Hepatocyte (in vitro differentiated cells): ENCODE results near the gene CORO1C.

Source experiments
- CTCF ChIP-seq: fragments of 200-600 bp; sonication (generic); IDR thresholded peaks from 2 replicates; pipeline ENCODE4 v1.5.1; 2016; ENCODE audit warnings: antibody characterized with exemption, mild to moderate bottlenecking; ENCODE audit not compliant: poor library complexity
- EZH2 ChIP-seq: fragments of 200-600 bp; sonication (generic); IDR thresholded peaks from 2 replicates; pipeline ENCODE4 v1.6.1; 2016; ENCODE audit warnings: antibody characterized with exemption, mild to moderate bottlenecking, borderline replicate concordance
- EZH2phosphoT487 ChIP-seq: fragments of 200-600 bp; sonication (generic); IDR thresholded peaks from one replicate; pipeline ENCODE4 v1.6.1; 2018; ENCODE audit warnings: antibody characterized with exemption, mild to moderate bottlenecking, low read depth, moderate library complexity; ENCODE audit not compliant: unreplicated experiment, severe bottlenecking

- TF ChIP-seq CTCF (no peak), EZH2 (no peak), EZH2phosphoT487 (no peak)
Measured at GRCh38 chr12:108633081-108633533, 98.2 kb downstream of the CORO1C start.
